ENCODE results near the gene RANGRF. TPM values are rescaled to one million over a fixed set of nuclear protein-coding genes. Genes with fewer than 3 reads are reported as not detected.

The RANGRF gene
- total and polyA plus RNA-seq, 9 of the 15 experiments (the other 6 are each of a cell fraction or from before 2014, with no cell fraction given): 7.6 to 60.0 (median 16.0) TPM

- peak; percentile 44 for TF ChIP-seq PRDM10 (IDR thresholded peaks at IDR 0.05; ENCODE audit: partially characterized antibody)
- no peak for TF ChIP-seq KLF13 (tag; IDR thresholded peaks at IDR 0.05; ENCODE audit: borderline replicate concordance, low read depth)
- no peak for TF ChIP-seq YBX1 (IDR thresholded peaks at IDR 0.05)
- TF ChIP-seq ZNF274 (IDR thresholded peaks at IDR 0.05; ENCODE audit: borderline replicate concordance, low read depth, low read length): no peak
- no peak for TF ChIP-seq ETV6 (IDR thresholded peaks at IDR 0.05; ENCODE audit: borderline replicate concordance in 1 of 2, low read depth in 2 of 2, low read length in 1 of 2)
- TF ChIP-seq ETV6 (CRISPR knock-in tag; IDR thresholded peaks at IDR 0.05; ENCODE audit: borderline replicate concordance): no peak
- no peak for TF ChIP-seq DLX4 (CRISPR knock-in tag; IDR thresholded peaks at IDR 0.05)
- no peak for TF ChIP-seq PHB2 (IDR thresholded peaks at IDR 0.05; ENCODE audit: low read depth)
- no peak for TF ChIP-seq ARID3B (CRISPR knock-in tag; IDR thresholded peaks at IDR 0.05; ENCODE audit: borderline replicate concordance)
- TF ChIP-seq KDM5B (IDR thresholded peaks at IDR 0.05; ENCODE audit: insufficient replicate concordance, low read depth, low read length): peak; percentile 71
- TF ChIP-seq FOXM1 (IDR thresholded peaks at IDR 0.05; ENCODE audit: low read depth): no peak
- TF ChIP-seq FOXM1 (CRISPR knock-in tag; IDR thresholded peaks at IDR 0.05; ENCODE audit: low read depth): no peak
- TF ChIP-seq SRSF7 (optimal IDR thresholded peaks at IDR 0.05; ENCODE audit: low read depth, low read length): no peak
- TF ChIP-seq ELF4 (CRISPR knock-in tag; IDR thresholded peaks at IDR 0.05): 0 out of 2 replicates have a peak, but pooled peaks have one; percentile 37
- TF ChIP-seq HMGN3 (IDR thresholded peaks at IDR 0.05; ENCODE audit: borderline replicate concordance, extremely low read depth, insufficient read length, low read depth, low read length): no peak
- no peak for TF ChIP-seq HNRNPH1 (optimal IDR thresholded peaks at IDR 0.05; ENCODE audit: low read depth, low read length)
- no peak for TF ChIP-seq STAT6 (CRISPR knock-in tag; IDR thresholded peaks at IDR 0.05)
Observed at GRCh38 chr17:8294814-8295316, 6.4 kb downstream of the RANGRF start (continued).

Data from K562 (cell line).